DMS53 (cell line): Measurements from ENCODE around the gene NRG3.

Experiments
- DNase-seq: peaks from one replicate; lab custom pipeline; 2025; lab: John Stamatoyannopoulos, UW

The NRG3 gene

GRCh38 chr10:82213784-82214183, 338.8 kb downstream of the NRG3 start:
- DNase-seq, result no peak

GRCh38 chr10:82221056-82221455, 346.1 kb downstream of the NRG3 start:
- DNase-seq, result no peak

GRCh38 chr10:82221601-82222149, 346.7 kb downstream of the NRG3 start:
- DNase-seq, result peak; percentile 19

- DNase-seq, result no peak
Measured at GRCh38 chr10:82228701-82229100, 353.7 kb downstream of the NRG3 start.

- no peak for DNase-seq
Measured at GRCh38 chr10:82234173-82234572, 359.2 kb downstream of the NRG3 start.

GRCh38 chr10:82236084-82236731, 361.2 kb downstream of the NRG3 start:
- DNase-seq, result no peak

- no peak for DNase-seq
Measured at GRCh38 chr10:82238291-82238690, 363.3 kb downstream of the NRG3 start.

- DNase-seq, result no peak
Measured at GRCh38 chr10:82240408-82240807, 365.4 kb downstream of the NRG3 start.

- peak; percentile 48 for DNase-seq
Measured at GRCh38 chr10:82242778-82243177, 367.8 kb downstream of the NRG3 start.

GRCh38 chr10:82245157-82245556, 370.2 kb downstream of the NRG3 start:
- DNase-seq, result no peak

GRCh38 chr10:82245906-82246560, 371.0 kb downstream of the NRG3 start:
- DNase-seq, result no peak

GRCh38 chr10:82249141-82249540, 374.1 kb downstream of the NRG3 start:
- DNase-seq, result no peak

GRCh38 chr10:82251222-82251906, 376.4 kb downstream of the NRG3 start:
- no peak for DNase-seq

- DNase-seq, result no peak
Measured at GRCh38 chr10:82252081-82252480, 377.1 kb downstream of the NRG3 start.

GRCh38 chr10:82254237-82254636, 379.2 kb downstream of the NRG3 start:
- DNase-seq, result no peak

- peak; percentile 11 for DNase-seq
Measured at GRCh38 chr10:82256275-82256674, 381.3 kb downstream of the NRG3 start.

- no peak for DNase-seq
Measured at GRCh38 chr10:82266438-82266837, 391.4 kb downstream of the NRG3 start.

GRCh38 chr10:82267014-82267413, 392.0 kb downstream of the NRG3 start:
- DNase-seq, result no peak

- DNase-seq, result no peak
Measured at GRCh38 chr10:82267465-82267864, 392.5 kb downstream of the NRG3 start.

- no peak for DNase-seq
Measured at GRCh38 chr10:82267960-82268359, 393.0 kb downstream of the NRG3 start.

- DNase-seq, result peak; percentile 22
Measured at GRCh38 chr10:82277591-82277990, 402.6 kb downstream of the NRG3 start.

- peak; percentile 61 for DNase-seq
Measured at GRCh38 chr10:82278401-82279182, 403.6 kb downstream of the NRG3 start.
